DND-41 (cell line): Measurements from ENCODE around the gene ARHGAP28.

Source experiments
- ATAC-seq: fragments of 200-7000 bp; cut with Tn5 transposase; 3 replicates; pipeline ENCODE4 v1.9.1; 2021; ENCODE audit warnings: low read depth; ENCODE audit not compliant: insufficient read depth
- DNase-seq: peaks from one replicate; pipeline ENCODE4 v3.0.0-alpha.2; 2020
- H2AFZ ChIP-seq: 2 replicates; pipeline ENCODE4 v1.6.0; 2012; ENCODE audit warnings: low read depth, low read length
- H3K27ac ChIP-seq: 2 replicates; pipeline ENCODE4 v1.5.1; 2012; ENCODE audit warnings: low read length, inconsistent platforms
- H3K27me3 ChIP-seq: fragments of 200-600 bp; sonication (generic); 2 replicates; pipeline ENCODE4 v1.6.0; 2012; ENCODE audit warnings: low read length, mild to moderate bottlenecking, inconsistent platforms; ENCODE audit not compliant: insufficient read depth, poor library complexity
- H3K36me3 ChIP-seq: 2 replicates; pipeline ENCODE4 v1.5.1; 2012; ENCODE audit warnings: low read length, inconsistent platforms; ENCODE audit not compliant: insufficient read depth
- H3K4me1 ChIP-seq: 2 replicates; pipeline ENCODE4 v1.5.1; 2012; ENCODE audit warnings: mild to moderate bottlenecking, low read length; ENCODE audit not compliant: insufficient read depth
- H3K4me2 ChIP-seq: 2 replicates; pipeline ENCODE4 v1.6.0; 2012; ENCODE audit warnings: mild to moderate bottlenecking, moderate library complexity, low read length, inconsistent platforms; ENCODE audit not compliant: insufficient read depth
- H3K4me3 ChIP-seq, 2 experiments: fragments of 200-600 bp in 1 of 2; shearing (Covaris generic) in 1 of 2; 2 replicates each; pipeline ENCODE4 v1.5.1; 2012 to 2016; ENCODE audit warnings: inconsistent platforms in 2 of 2, low read length in 2 of 2, mild to moderate bottlenecking in 2 of 2, low read depth in 1 of 2, moderate library complexity in 1 of 2
- H3K79me2 ChIP-seq: 2 replicates; pipeline ENCODE4 v1.6.0; 2012; ENCODE audit warnings: low read length, inconsistent platforms; ENCODE audit not compliant: insufficient read depth
- H3K9ac ChIP-seq: 2 replicates; pipeline ENCODE4 v1.6.0; 2012; ENCODE audit warnings: low read depth, mild to moderate bottlenecking, inconsistent platforms, low read length, moderate library complexity
- H3K9me3 ChIP-seq: 2 replicates; pipeline ENCODE4 v1.5.1; 2012; ENCODE audit warnings: low read length, moderate library complexity, mild to moderate bottlenecking, inconsistent platforms; ENCODE audit not compliant: insufficient read depth, severe bottlenecking
- H4K20me1 ChIP-seq: 2 replicates; pipeline ENCODE4 v1.6.0; 2012; ENCODE audit warnings: low read length; ENCODE audit not compliant: insufficient read depth
- EZH2 ChIP-seq: IDR thresholded peaks from 3 replicates; pipeline ENCODE4 v1.6.1; 2012; ENCODE audit warnings: borderline replicate concordance, low read depth, mild to moderate bottlenecking, moderate library complexity, low read length, inconsistent platforms; ENCODE audit not compliant: severe bottlenecking
- TF ChIP-seq, protein P1 (sequence below): IDR thresholded peaks from 2 replicates; pipeline ENCODE4 v1.5.1; 2012; ENCODE audit warnings: borderline replicate concordance, low read length, moderate library complexity, mild to moderate bottlenecking; ENCODE audit not compliant: poor library complexity, severe bottlenecking; ENCODE audit errors: extremely low read depth

Gene ARHGAP28

DNA sequence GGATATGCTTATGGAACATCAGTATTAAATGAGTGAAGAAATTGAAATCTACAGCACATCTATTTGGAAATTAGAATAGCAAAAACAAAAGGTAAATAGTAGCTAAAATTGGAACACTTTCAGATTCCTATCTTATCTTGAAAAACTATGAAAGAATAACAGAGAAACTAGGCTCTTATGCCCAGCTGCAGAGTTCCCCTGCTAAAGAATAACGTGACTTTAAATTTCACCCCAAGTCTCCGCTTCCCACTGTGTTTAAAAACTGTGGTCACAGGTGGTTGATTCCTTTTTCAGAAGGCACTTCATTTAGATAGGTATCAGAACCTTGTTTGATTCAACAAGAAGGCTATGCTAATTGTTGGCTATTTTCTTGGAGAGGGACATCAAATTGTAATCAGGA, 30.1 kb downstream of the ARHGAP28 start:
- no peaks in the 10 kb centered on the region for H3K4me1 ChIP-seq
- H4K20me1 ChIP-seq = no peaks in the 10 kb centered on the region
- TF ChIP-seq, protein P1, sequence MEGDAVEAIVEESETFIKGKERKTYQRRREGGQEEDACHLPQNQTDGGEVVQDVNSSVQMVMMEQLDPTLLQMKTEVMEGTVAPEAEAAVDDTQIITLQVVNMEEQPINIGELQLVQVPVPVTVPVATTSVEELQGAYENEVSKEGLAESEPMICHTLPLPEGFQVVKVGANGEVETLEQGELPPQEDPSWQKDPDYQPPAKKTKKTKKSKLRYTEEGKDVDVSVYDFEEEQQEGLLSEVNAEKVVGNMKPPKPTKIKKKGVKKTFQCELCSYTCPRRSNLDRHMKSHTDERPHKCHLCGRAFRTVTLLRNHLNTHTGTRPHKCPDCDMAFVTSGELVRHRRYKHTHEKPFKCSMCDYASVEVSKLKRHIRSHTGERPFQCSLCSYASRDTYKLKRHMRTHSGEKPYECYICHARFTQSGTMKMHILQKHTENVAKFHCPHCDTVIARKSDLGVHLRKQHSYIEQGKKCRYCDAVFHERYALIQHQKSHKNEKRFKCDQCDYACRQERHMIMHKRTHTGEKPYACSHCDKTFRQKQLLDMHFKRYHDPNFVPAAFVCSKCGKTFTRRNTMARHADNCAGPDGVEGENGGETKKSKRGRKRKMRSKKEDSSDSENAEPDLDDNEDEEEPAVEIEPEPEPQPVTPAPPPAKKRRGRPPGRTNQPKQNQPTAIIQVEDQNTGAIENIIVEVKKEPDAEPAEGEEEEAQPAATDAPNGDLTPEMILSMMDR = no peak
- no peak for TF ChIP-seq EZH2
- no peak overlapping the region for H3K9ac ChIP-seq
- DNase-seq = no peak
- no peaks in the 10 kb centered on the region for H3K36me3 ChIP-seq
- H3K9me3 ChIP-seq = no peaks in the 10 kb centered on the region
- no peak overlapping the region for H3K4me2 ChIP-seq
- H3K27me3 ChIP-seq = no peaks in the 10 kb centered on the region
- no peak overlapping the region for H2AFZ ChIP-seq
- H3K79me2 ChIP-seq = no peaks in the 10 kb centered on the region
- H3K4me3 ChIP-seq = no peak overlapping the region
- H3K27ac ChIP-seq = no peak overlapping the region
- no peak for ATAC-seq

DNA sequence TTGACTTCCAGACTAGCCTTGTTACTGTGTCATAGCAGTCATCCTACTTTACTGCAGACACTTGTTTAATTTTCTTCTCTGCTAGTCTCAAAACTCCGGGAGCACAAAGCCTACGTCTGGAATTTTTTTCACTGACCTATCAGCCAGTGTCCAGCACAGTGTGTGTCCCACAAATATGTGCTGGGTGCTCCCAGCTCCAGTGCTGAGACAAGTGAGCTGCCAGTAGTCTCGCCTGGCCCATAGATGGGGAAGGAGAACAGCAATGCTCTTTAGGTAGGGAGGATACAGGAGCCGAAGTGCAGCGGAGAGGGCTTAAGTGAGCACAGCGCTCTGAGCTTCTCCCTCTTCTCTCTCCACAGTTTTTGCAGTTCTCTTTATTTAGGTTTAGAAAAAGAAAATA, 34.0 kb downstream of the ARHGAP28 start:
- Histone ChIP-seq H3K4me2 (no peak overlapping the region), H3K4me3 (no peak overlapping the region), H3K36me3 (no peaks in the 10 kb centered on the region), H3K9ac (no peak overlapping the region), H2AFZ (no peak overlapping the region), H4K20me1 (no peaks in the 10 kb centered on the region), H3K27ac (no peak overlapping the region), H3K4me1 (no peaks in the 10 kb centered on the region), H3K79me2 (no peaks in the 10 kb centered on the region), H3K27me3 (no peaks in the 10 kb centered on the region), H3K9me3 (no peaks in the 10 kb centered on the region)
- TF ChIP-seq EZH2 = no peak
- TF ChIP-seq, protein P1 = no peak
- DNase-seq = no peak
- ATAC-seq = no peak

DNA sequence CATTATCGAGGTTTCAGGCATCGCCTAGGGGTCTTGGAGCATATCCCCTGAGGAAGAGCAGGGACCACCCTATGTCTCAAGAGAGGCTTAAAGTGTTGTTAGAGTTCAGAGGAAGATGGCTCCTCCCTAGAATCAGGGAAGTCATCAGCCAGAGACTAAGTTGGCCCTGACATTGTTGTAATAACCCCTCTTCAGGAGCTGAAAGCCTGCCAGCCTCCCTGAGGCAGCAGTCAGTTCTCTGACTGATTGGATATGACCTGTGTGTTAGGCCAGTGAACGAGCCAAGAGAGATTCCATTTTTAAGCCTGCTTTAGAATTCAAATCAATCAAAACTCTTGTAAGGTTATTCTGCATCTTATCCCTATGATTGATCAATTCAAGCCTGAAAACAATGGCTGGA, 34.9 kb downstream of the ARHGAP28 start:
- no peak overlapping the region for H3K4me2 ChIP-seq
- H3K9me3 ChIP-seq = no peaks in the 10 kb centered on the region
- H2AFZ ChIP-seq = no peak overlapping the region
- no peaks in the 10 kb centered on the region for H3K79me2 ChIP-seq
- H3K36me3 ChIP-seq = no peaks in the 10 kb centered on the region
- DNase-seq (no peak), ATAC-seq (no peak)
- H3K4me1 ChIP-seq = no peaks in the 10 kb centered on the region
- H3K27me3 ChIP-seq = no peaks in the 10 kb centered on the region
- TF ChIP-seq EZH2 = no peak
- TF ChIP-seq, protein P1 = no peak
- no peak overlapping the region for H3K9ac ChIP-seq
- no peaks in the 10 kb centered on the region for H4K20me1 ChIP-seq
- no peak overlapping the region for H3K27ac ChIP-seq
- H3K4me3 ChIP-seq = no peak overlapping the region

DNA sequence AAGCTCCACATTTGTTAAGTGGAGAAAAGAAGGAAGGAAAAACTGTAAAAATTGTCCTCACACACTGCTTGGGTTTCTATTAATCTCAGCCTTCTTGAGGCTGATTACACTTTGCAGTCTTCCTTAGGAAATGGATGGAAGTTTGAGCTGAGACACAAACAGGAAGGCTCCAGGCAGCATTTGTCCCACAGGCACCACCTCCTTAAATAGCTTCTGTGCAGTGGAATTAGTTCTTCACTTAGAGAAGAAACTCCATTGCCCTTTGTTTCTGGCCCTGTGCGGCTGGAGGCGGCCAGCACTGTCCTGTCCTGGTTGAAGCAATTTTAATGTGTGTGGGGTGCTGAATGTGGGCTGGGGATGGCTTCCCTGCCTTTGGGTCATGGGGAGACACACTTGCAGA, 44.3 kb downstream of the ARHGAP28 start:
- Histone ChIP-seq H3K4me2 (no peak overlapping the region), H2AFZ (no peak overlapping the region), H3K79me2 (no peaks in the 10 kb centered on the region), H4K20me1 (no peaks in the 10 kb centered on the region), H3K27ac (no peak overlapping the region), H3K4me3 (no peak overlapping the region), H3K27me3 (no peaks in the 10 kb centered on the region), H3K36me3 (no peaks in the 10 kb centered on the region), H3K4me1 (no peaks in the 10 kb centered on the region), H3K9ac (no peak overlapping the region), H3K9me3 (no peaks in the 10 kb centered on the region)
- ATAC-seq = no peak
- DNase-seq = no peak
- TF ChIP-seq EZH2 = no peak
- TF ChIP-seq, protein P1 = no peak
